Natural killer cell (primary cell): ENCODE measurements around the gene MIGA2. TPM values are rescaled to one million over a fixed set of nuclear protein-coding genes. Genes with fewer than 3 reads are reported as not detected.

Source experiments
- ATAC-seq, 3 donors: fragments of 150-1000 bp in 2 of 3; fragments of 200-7000 bp in 1 of 3; cut with Tn5 transposase; 1 replicate in 1 of 3; 2 replicates in 2 of 3; pipeline ENCODE4 v1.10.0; 2021; ENCODE audit warnings: mild to moderate bottlenecking in 2 of 3, moderate library complexity in 2 of 3
- DNase-seq, 2 donors: peaks; one replicate each; pipeline versions ENCODE4 v3.0.0 to v3.0.0-alpha.2; 2013 to 2021; ENCODE audit warnings: mixed read lengths in 1 of 2
- H3K27ac ChIP-seq: one replicate; pipeline ENCODE4 v1.5.1; 2013; ENCODE audit warnings: mild to moderate bottlenecking, low read length
- H3K27me3 ChIP-seq: one replicate; pipeline ENCODE4 v1.6.1; 2013; ENCODE audit warnings: low read length; ENCODE audit not compliant: control insufficient read depth, insufficient read depth
- H3K36me3 ChIP-seq: one replicate; pipeline ENCODE4 v1.6.1; 2013; ENCODE audit warnings: low read length; ENCODE audit not compliant: control insufficient read depth, insufficient read depth
- H3K4me1 ChIP-seq: one replicate; pipeline ENCODE4 v1.6.1; 2013; ENCODE audit warnings: low read length; ENCODE audit not compliant: control insufficient read depth, insufficient read depth
- H3K4me3 ChIP-seq: one replicate; pipeline ENCODE4 v1.5.1; 2013; ENCODE audit warnings: low read length
- H3K9me3 ChIP-seq: one replicate; pipeline ENCODE4 v1.6.1; 2013; ENCODE audit warnings: low read length; ENCODE audit not compliant: control insufficient read depth, insufficient read depth
- H3K27ac Mint-ChIP-seq, 2 donors: one replicate each; pipeline ENCODE4 v1.8.0; 2022; ENCODE audit warnings: mild to moderate bottlenecking in 2 of 2, mixed read lengths in 2 of 2, moderate library complexity in 1 of 2
- H3K27me3 Mint-ChIP-seq, 2 donors: one replicate each; pipeline ENCODE4 v1.8.0; 2022; ENCODE audit warnings: low read depth in 2 of 2, mixed read lengths in 2 of 2
- H3K36me3 Mint-ChIP-seq: one replicate; pipeline ENCODE4 v1.8.0; 2022; ENCODE audit warnings: mixed read lengths
- H3K4me1 Mint-ChIP-seq, 2 donors: one replicate each; pipeline ENCODE4 v1.8.0; 2022; ENCODE audit warnings: mixed read lengths in 2 of 2
- H3K4me3 Mint-ChIP-seq: one replicate; pipeline ENCODE4 v1.8.0; 2022; ENCODE audit warnings: mild to moderate bottlenecking, moderate library complexity, mixed read lengths
- H3K9me3 Mint-ChIP-seq, 2 donors: one replicate each; pipeline ENCODE4 v1.8.0; 2022; ENCODE audit warnings: mixed read lengths in 2 of 2
- WGBS: methylation state at CpG from one replicate; pipeline ENCODE4 v1.1.7; 2013; ENCODE audit warnings: missing lambda C conversion rate; ENCODE audit not compliant: insufficient coverage; 5-methylcytosine and 5-hydroxymethylcytosine counted together
- intact Hi-C: fragments of 100-400 bp; cut with micrococcal nuclease; formaldehyde crosslinking; loops from one replicate; pipeline ENCODE4 v1.14.2; 2022
- total RNA-seq, 4 donors: library from RNA; stranded (reverse); fragments of 120-200 nt in 1 of 4; gene quantifications; one replicate each; pipeline versions ENCODE4 v1.2.3 to v1.2.4, GENCODE V29; 2013 to 2022
- TF ChIP-seq, protein P1 (sequence below): fragments of 200-600 bp; IDR thresholded peaks from one replicate; pipeline ENCODE4 v1.8.0; 2022; ENCODE audit warnings: antibody characterized with exemption

The MIGA2 gene
- total RNA-seq, 3 donors from 2014 or later (not counting 1 experiment from before 2014, with no cell fraction given), result 67.3 to 77.9 (median 73.9) TPM

DNA sequence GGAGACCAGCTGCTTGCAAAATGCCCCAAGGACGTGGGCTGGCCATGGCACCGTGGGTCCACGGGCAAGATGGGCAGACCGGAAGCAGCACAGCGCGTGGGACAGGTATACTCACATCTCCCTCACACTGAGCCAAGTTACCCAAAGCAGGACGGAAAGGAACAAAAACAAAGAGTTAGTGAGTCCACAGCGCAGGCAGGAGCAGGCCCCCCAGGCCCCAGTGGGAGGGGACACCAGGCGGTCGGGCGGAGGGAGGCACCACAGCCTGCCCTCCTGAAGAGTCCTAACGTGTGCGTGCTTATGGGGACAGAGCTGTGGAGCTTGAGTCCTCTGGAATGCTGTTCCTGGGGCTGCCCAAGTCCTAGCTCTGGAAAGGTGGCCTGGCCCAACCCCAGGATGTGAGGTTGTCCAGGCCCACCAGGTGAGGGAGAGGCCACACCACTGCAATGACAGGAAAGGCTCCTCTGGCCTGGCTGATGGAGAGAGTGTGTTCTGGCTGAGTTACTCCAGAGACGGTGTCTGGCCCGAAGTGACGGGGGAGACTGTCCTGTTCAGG is 23.5 kb upstream of the MIGA2 start:
- Mint-ChIP-seq H3K36me3 (no peaks in the 10 kb centered on the region), H3K4me3 (no peak overlapping the region), H3K4me1 (no peaks in the 10 kb centered on the region), H3K27me3 (no peaks in the 10 kb centered on the region), H3K9me3 (no peaks in the 10 kb centered on the region), H3K27ac (no peak overlapping the region)
- ATAC-seq, result no peak
- no peaks in the 10 kb centered on the region for H3K9me3 ChIP-seq
- no peak overlapping the region for H3K4me3 ChIP-seq
- H3K36me3 ChIP-seq, result peaks cover 46% of the 10 kb centered on the region
- 94% methylated on average over 16 of the region's 16 CpGs for WGBS
- TF ChIP-seq, protein P1, sequence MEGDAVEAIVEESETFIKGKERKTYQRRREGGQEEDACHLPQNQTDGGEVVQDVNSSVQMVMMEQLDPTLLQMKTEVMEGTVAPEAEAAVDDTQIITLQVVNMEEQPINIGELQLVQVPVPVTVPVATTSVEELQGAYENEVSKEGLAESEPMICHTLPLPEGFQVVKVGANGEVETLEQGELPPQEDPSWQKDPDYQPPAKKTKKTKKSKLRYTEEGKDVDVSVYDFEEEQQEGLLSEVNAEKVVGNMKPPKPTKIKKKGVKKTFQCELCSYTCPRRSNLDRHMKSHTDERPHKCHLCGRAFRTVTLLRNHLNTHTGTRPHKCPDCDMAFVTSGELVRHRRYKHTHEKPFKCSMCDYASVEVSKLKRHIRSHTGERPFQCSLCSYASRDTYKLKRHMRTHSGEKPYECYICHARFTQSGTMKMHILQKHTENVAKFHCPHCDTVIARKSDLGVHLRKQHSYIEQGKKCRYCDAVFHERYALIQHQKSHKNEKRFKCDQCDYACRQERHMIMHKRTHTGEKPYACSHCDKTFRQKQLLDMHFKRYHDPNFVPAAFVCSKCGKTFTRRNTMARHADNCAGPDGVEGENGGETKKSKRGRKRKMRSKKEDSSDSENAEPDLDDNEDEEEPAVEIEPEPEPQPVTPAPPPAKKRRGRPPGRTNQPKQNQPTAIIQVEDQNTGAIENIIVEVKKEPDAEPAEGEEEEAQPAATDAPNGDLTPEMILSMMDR, result no peak
- intact Hi-C loops, result no loop called here
- H3K4me1 ChIP-seq, result no peaks in the 10 kb centered on the region
- no peak overlapping the region for H3K27ac ChIP-seq
- peak in 1 of 2 donors; percentile 2 for DNase-seq
- H3K27me3 ChIP-seq, result no peaks in the 10 kb centered on the region

- no peak for DNase-seq
- Mint-ChIP-seq H3K4me1 (no peaks in the 10 kb centered on the region), H3K27me3 (no peaks in the 10 kb centered on the region), H3K9me3 (no peaks in the 10 kb centered on the region), H3K27ac (no peak overlapping the region), H3K4me3 (no peak overlapping the region), H3K36me3 (no peaks in the 10 kb centered on the region)
- no peak overlapping the region for H3K27ac ChIP-seq
- TF ChIP-seq, protein P1, result no peak
- H3K27me3 ChIP-seq, result no peaks in the 10 kb centered on the region
- WGBS, result 98% methylated on average over 11 of the region's 11 CpGs
- no peaks in the 10 kb centered on the region for H3K4me1 ChIP-seq
- H3K36me3 ChIP-seq, result peaks cover 42% of the 10 kb centered on the region
- H3K9me3 ChIP-seq, result no peaks in the 10 kb centered on the region
- no peak for ATAC-seq
- intact Hi-C loops, result no loop called here
- H3K4me3 ChIP-seq, result no peak overlapping the region
These were observed 22.8 kb upstream of the MIGA2 start for GRCh38 chr9:129013674-129014073.

- no peaks in the 10 kb centered on the region for H3K36me3 Mint-ChIP-seq
- ATAC-seq (no peak), DNase-seq (no peak)
- H3K27me3 ChIP-seq, result no peaks in the 10 kb centered on the region
- H3K9me3 Mint-ChIP-seq, result no peaks in the 10 kb centered on the region
- no peak overlapping the region for H3K27ac ChIP-seq
- H3K4me1 ChIP-seq, result no peaks in the 10 kb centered on the region
- H3K4me1 Mint-ChIP-seq, result no peaks in the 10 kb centered on the region
- no peaks in the 10 kb centered on the region for H3K9me3 ChIP-seq
- intact Hi-C loops, result no loop called here
- H3K36me3 ChIP-seq, result peaks cover 38% of the 10 kb centered on the region
- 96% methylated on average over 11 of the region's 11 CpGs for WGBS
- no peaks in the 10 kb centered on the region for H3K27me3 Mint-ChIP-seq
- H3K27ac Mint-ChIP-seq, result no peak overlapping the region
- no peak overlapping the region for H3K4me3 ChIP-seq
- TF ChIP-seq, protein P1, result no peak
- no peak overlapping the region for H3K4me3 Mint-ChIP-seq
These were observed 22.3 kb upstream of the MIGA2 start for GRCh38 chr9:129014124-129014523.

GRCh38 chr9:129014608-129015007 is 21.8 kb upstream of the MIGA2 start:
- Mint-ChIP-seq H3K27me3 (no peaks in the 10 kb centered on the region), H3K4me3 (no peak overlapping the region), H3K36me3 (no peaks in the 10 kb centered on the region), H3K27ac (no peak overlapping the region), H3K4me1 (no peaks in the 10 kb centered on the region), H3K9me3 (no peaks in the 10 kb centered on the region)
- Histone ChIP-seq H3K27ac (no peak overlapping the region), H3K36me3 (peaks cover 38% of the 10 kb centered on the region), H3K27me3 (no peaks in the 10 kb centered on the region), H3K4me3 (no peak overlapping the region), H3K4me1 (no peaks in the 10 kb centered on the region), H3K9me3 (no peaks in the 10 kb centered on the region)
- intact Hi-C loops, result no loop called here
- 94% methylated on average over 8 of the region's 8 CpGs for WGBS
- DNase-seq, result no peak
- ATAC-seq, result no peak
- TF ChIP-seq, protein P1, result no peak
